H1 (cell line): Measurements from ENCODE around the gene DNAH1. TPM values are rescaled to one million over a fixed set of nuclear protein-coding genes. Genes with fewer than 3 reads are reported as not detected.

Experiments used
- CTCF ChIA-PET: fragments of 300-600 bp; sonication (Branson Sonifier 250); formaldehyde crosslinking; loops from one replicate; lab custom pipeline; 2021; ENCODE audit not compliant: partially characterized antibody; lab: Charles Lee
- POLR2A ChIA-PET: fragments of 300-600 bp; sonication (Branson Sonifier 250); formaldehyde crosslinking; loops from one replicate; lab custom pipeline; 2021; ENCODE audit warnings: inconsistent platforms; ENCODE audit not compliant: partially characterized antibody; lab: Charles Lee
- DNase-seq, 2 experiments: peaks; one replicate each; pipeline versions ENCODE4 v3.0.0 to v3.0.0-alpha.2; 2010 to 2022; ENCODE audit warnings: low spot score in 2 of 2, low read depth in 1 of 2, mixed read lengths in 1 of 2
- FAIRE-seq: peaks from 2 replicates; lab custom pipeline; 2011; peaks lifted over from hg19 to GRCh38; lab: Jason Lieb, UNC
- H2AFZ ChIP-seq: 2 replicates; pipeline ENCODE4 v1.8.1; 2012; ENCODE audit warnings: low read length, inconsistent platforms
- H2AK5ac ChIP-seq: 2 replicates; pipeline ENCODE4 v1.6.1; 2013; ENCODE audit warnings: low read depth, low read length
- H2BK120ac ChIP-seq: replicated peaks from 2 replicates; pipeline ENCODE3; 2013; ENCODE audit warnings: low read depth, low read length, inconsistent platforms
- H2BK12ac ChIP-seq: 2 replicates; pipeline ENCODE4 v1.6.1; 2013; ENCODE audit warnings: low read depth, low read length
- H2BK15ac ChIP-seq: 2 replicates; pipeline ENCODE4 v1.6.1; 2013; ENCODE audit warnings: low read length
- H2BK20ac ChIP-seq: 2 replicates; pipeline ENCODE4 v1.6.1; 2013; ENCODE audit warnings: low read length
- H2BK5ac ChIP-seq: 2 replicates; pipeline ENCODE4 v1.6.1; 2013; ENCODE audit warnings: low read depth, low read length
- H3K14ac ChIP-seq: 2 replicates; pipeline ENCODE4 v1.6.1; 2013; ENCODE audit warnings: inconsistent platforms; ENCODE audit not compliant: insufficient read length
- H3K18ac ChIP-seq: 2 replicates; pipeline ENCODE4 v1.6.1; 2013; ENCODE audit warnings: low read length; ENCODE audit errors: extremely low read depth
- H3K23ac ChIP-seq: 2 replicates; pipeline ENCODE4 v1.6.1; 2013; ENCODE audit warnings: inconsistent platforms; ENCODE audit not compliant: insufficient read length
- H3K23me2 ChIP-seq: 2 replicates; pipeline ENCODE4 v1.6.1; 2013; ENCODE audit warnings: low read depth, low read length
- H3K27ac ChIP-seq: 2 replicates; pipeline ENCODE4 v1.6.1; 2011; ENCODE audit warnings: low read depth, low read length, inconsistent platforms
- H3K27me3 ChIP-seq, 4 experiments: replicated peaks in 1 of 4; 1 replicate in 1 of 4; 2 replicates in 3 of 4; pipeline versions ENCODE4 v1.6.1 to v1.8.1; 2011 to 2013; ENCODE audit warnings: low read length in 3 of 4, mild to moderate bottlenecking in 3 of 4, inconsistent platforms in 2 of 4, mixed read lengths in 2 of 4, moderate library complexity in 1 of 4; ENCODE audit not compliant: control insufficient read depth in 3 of 4, insufficient read depth in 3 of 4; ENCODE audit errors: extremely low read depth in 1 of 4
- H3K36me3 ChIP-seq, 4 experiments: 2 replicates each; pipeline versions ENCODE4 v1.6.1 to v1.8.1; 2011 to 2013; ENCODE audit warnings: mild to moderate bottlenecking in 4 of 4, low read length in 3 of 4, moderate library complexity in 2 of 4, control low read depth in 1 of 4, inconsistent platforms in 1 of 4; ENCODE audit not compliant: insufficient read depth in 4 of 4, control insufficient read depth in 2 of 4
- H3K4ac ChIP-seq: replicated peaks from 2 replicates; pipeline ENCODE3; 2013; ENCODE audit warnings: low read length, low read depth, mixed read lengths, inconsistent platforms; ENCODE audit not compliant: insufficient read length
- H3K4me1 ChIP-seq, 4 experiments: replicated peaks in 1 of 4; 1 replicate in 1 of 4; 2 replicates in 3 of 4; pipeline versions ENCODE4 v1.6.1 to v1.8.1; 2011 to 2013; ENCODE audit warnings: low read length in 3 of 4, inconsistent platforms in 2 of 4, mixed read lengths in 1 of 4; ENCODE audit not compliant: insufficient read depth in 4 of 4, control insufficient read depth in 3 of 4
- H3K4me2 ChIP-seq, 2 experiments: 2 replicates each; pipeline versions ENCODE4 v1.6.1 to v1.8.1; 2011 to 2013; ENCODE audit warnings: low read depth in 2 of 2, low read length in 2 of 2, control low read depth in 1 of 2, inconsistent platforms in 1 of 2, mild to moderate bottlenecking in 1 of 2; ENCODE audit not compliant: insufficient read depth in 1 of 2
- H3K4me3 ChIP-seq, 4 experiments: fragments of 200-600, 300-600 bp in 1 of 4; sonication (generic), shearing (Covaris generic), sonication (Bioruptor Twin) in 1 of 4; 2 replicates each; pipeline versions ENCODE4 v1.5.1 to v1.8.1; 2011 to 2016; ENCODE audit warnings: low read length in 4 of 4, low read depth in 3 of 4, control low read depth in 2 of 4, inconsistent platforms in 2 of 4, mild to moderate bottlenecking in 2 of 4, mixed read lengths in 1 of 4, moderate library complexity in 1 of 4; ENCODE audit not compliant: insufficient read depth in 2 of 4; ENCODE audit errors: extremely low read depth in 1 of 4
- H3K56ac ChIP-seq: replicated peaks from 2 replicates; pipeline ENCODE3; 2013; ENCODE audit warnings: low read depth, mild to moderate bottlenecking, mixed read lengths, low read length, inconsistent platforms; ENCODE audit not compliant: insufficient read length
- H3K79me1 ChIP-seq: 2 replicates; pipeline ENCODE4 v1.6.1; 2013; ENCODE audit warnings: low read depth, low read length, control low read depth
- H3K79me2 ChIP-seq, 2 experiments: 2 replicates each; pipeline versions ENCODE4 v1.6.1 to v1.8.1; 2012 to 2013; ENCODE audit warnings: low read length in 2 of 2, mild to moderate bottlenecking in 2 of 2, inconsistent platforms in 1 of 2; ENCODE audit not compliant: insufficient read depth in 2 of 2, control insufficient read depth in 1 of 2
- H3K9ac ChIP-seq, 4 experiments: replicated peaks in 1 of 4; 1 replicate in 1 of 4; 2 replicates in 3 of 4; pipeline versions ENCODE4 v1.6.1 to v1.8.1; 2011 to 2013; ENCODE audit warnings: low read depth in 3 of 4, low read length in 3 of 4, control low read depth in 2 of 4, mild to moderate bottlenecking in 2 of 4, moderate library complexity in 2 of 4, inconsistent platforms in 1 of 4; ENCODE audit errors: extremely low read depth in 1 of 4
- H3K9me3 ChIP-seq, 2 experiments: 2 replicates each; pipeline versions ENCODE4 v1.6.1 to v1.8.1; 2012 to 2013; ENCODE audit warnings: mild to moderate bottlenecking in 2 of 2, moderate library complexity in 2 of 2, control low read depth in 1 of 2, inconsistent platforms in 1 of 2, low read depth in 1 of 2, low read length in 1 of 2, mixed read lengths in 1 of 2; ENCODE audit not compliant: insufficient read depth in 2 of 2
- H4K20me1 ChIP-seq, 2 experiments: replicated peaks in 1 of 2; 2 replicates each; pipeline versions ENCODE3 to v1.8.1; 2011 to 2013; ENCODE audit warnings: inconsistent platforms in 2 of 2, low read length in 2 of 2, mild to moderate bottlenecking in 1 of 2; ENCODE audit not compliant: insufficient read depth in 2 of 2, control insufficient read depth in 1 of 2
- H4K5ac ChIP-seq: 2 replicates; pipeline ENCODE4 v1.6.1; 2013; ENCODE audit warnings: low read length, low read depth, mixed read lengths, inconsistent platforms; ENCODE audit not compliant: insufficient read length
- H4K8ac ChIP-seq: 2 replicates; pipeline ENCODE4 v1.8.0; 2013; ENCODE audit warnings: mild to moderate bottlenecking, moderate library complexity, low read length, inconsistent platforms; ENCODE audit not compliant: insufficient read depth; ENCODE audit errors: extremely low read depth
- H4K91ac ChIP-seq: replicated peaks from 2 replicates; pipeline ENCODE3; 2013; ENCODE audit warnings: low read length, mixed read lengths, inconsistent platforms; ENCODE audit not compliant: insufficient read length
- ATF3 ChIP-seq: IDR thresholded peaks from 2 replicates; pipeline ENCODE4 v1.6.1; 2011; ENCODE audit warnings: low read depth, mild to moderate bottlenecking, low read length; ENCODE audit not compliant: insufficient read depth
- CTCF ChIP-seq, 3 experiments: IDR thresholded peaks; 1 replicate in 2 of 3; 2 replicates in 1 of 3; pipeline versions ENCODE4 v1.5.1 to v1.6.1; 2011; ENCODE audit warnings: low read length in 3 of 3, mild to moderate bottlenecking in 3 of 3, inconsistent platforms in 2 of 3, low read depth in 1 of 3, moderate library complexity in 1 of 3; ENCODE audit not compliant: insufficient read depth in 1 of 3; ENCODE audit errors: control extremely low read depth in 1 of 3
- KDM4A ChIP-seq: IDR thresholded peaks from one replicate; pipeline ENCODE4 v1.7.1; 2012; ENCODE audit warnings: low read depth, mild to moderate bottlenecking, moderate library complexity, low read length, inconsistent platforms; ENCODE audit not compliant: severe bottlenecking
- NRF1 ChIP-seq: IDR thresholded peaks from 2 replicates; pipeline ENCODE4 v1.6.1; 2011; ENCODE audit warnings: mild to moderate bottlenecking, low read depth, low read length, improper control_type of control experiment
- RBBP5 ChIP-seq: IDR thresholded peaks from 2 replicates; pipeline ENCODE4 v1.7.1; 2012; ENCODE audit warnings: low read depth, mild to moderate bottlenecking, inconsistent platforms, low read length, moderate library complexity, borderline replicate concordance
- SAP30 ChIP-seq: fragments of 300-600 bp; sonication (generic); IDR thresholded peaks from 2 replicates; pipeline ENCODE4 v1.7.1; 2012; ENCODE audit warnings: low read length, moderate library complexity, mild to moderate bottlenecking, inconsistent platforms; ENCODE audit not compliant: insufficient read depth, insufficient replicate concordance
- SP2 ChIP-seq: IDR thresholded peaks from 2 replicates; pipeline ENCODE4 v1.6.1; 2012; ENCODE audit warnings: mild to moderate bottlenecking, low read length, inconsistent platforms
- SUZ12 ChIP-seq: fragments of 200-600 bp; sonication (generic); IDR thresholded peaks from 2 replicates; pipeline ENCODE4 v1.6.1; 2012; ENCODE audit warnings: mild to moderate bottlenecking, inconsistent platforms, low read length, moderate library complexity, mixed read lengths
- TAF1 ChIP-seq: IDR thresholded peaks from 2 replicates; pipeline ENCODE4 v1.6.1; 2011; ENCODE audit warnings: mild to moderate bottlenecking, low read depth, low read length
- TBP ChIP-seq: IDR thresholded peaks from 2 replicates; pipeline ENCODE4 v1.6.1; 2011; ENCODE audit warnings: low read depth, low read length, improper control_type of control experiment
- WGBS, 2 experiments: shearing (Covaris generic) in 1 of 2; methylation state at CpG; one replicate each; pipeline versions ENCODE4 v1.1.6 to v1.1.7; 2013 to 2015; ENCODE audit warnings: low lambda C conversion rate in 2 of 2, mixed read lengths in 2 of 2, inconsistent platforms in 1 of 2, low coverage in 1 of 2, missing lambda C conversion rate in 1 of 2; ENCODE audit not compliant: insufficient replicate concordance in 2 of 2, insufficient coverage in 1 of 2, insufficient read length in 1 of 2; ENCODE audit errors: extremely low coverage in 1 of 2, missing lambda C conversion rate in 1 of 2; 5-methylcytosine and 5-hydroxymethylcytosine counted together
- polyA plus RNA-seq, 7 experiments: library from polyadenylated mRNA; depleted of rRNA in 3 of 7; stranded (reverse) in 5 of 7; unstranded in 2 of 7; fragments of >200 nt in 5 of 7; fragments of 200-250 nt in 2 of 7; gene quantifications; 1 replicate in 5 of 7; 2 replicates in 1 of 7; 4 replicates in 1 of 7; pipeline versions ENCODE4 v1.2.1 to v1.2.3, GENCODE V29; 2011 to 2013; ENCODE audit warnings: missing spikeins in 2 of 7, mixed read lengths in 2 of 7
- total RNA-seq: library from RNA; stranded (reverse); fragmentation: NEBNext Ultra II Directional; extraction: Animal tissue kit (Norgen Biotek cat#: 25700); gene quantifications from 2 replicates; pipeline ENCODE4 v1.2.1, GENCODE V29; 2021

Gene DNAH1
- total and polyA plus RNA-seq, 2 of the 8 experiments (the other 6 are each of a cell fraction or from before 2014, with no cell fraction given): 1.0 to 1.5 TPM

GRCh38 chr3:52402706-52403270, 86.7 kb downstream of the DNAH1 start:
- no peak for DNase-seq
- Histone ChIP-seq H3K56ac (no peak overlapping the region), H2AK5ac (no peak overlapping the region), H3K36me3 (peaks cover 33 to 59% (median 51%) of the 10 kb centered on the region in 4 experiments), H2BK15ac (no peak overlapping the region), H4K5ac (no peak overlapping the region), H3K9ac (no peak overlapping the region), H4K91ac (no peak overlapping the region), H2AFZ (no peak overlapping the region), H3K79me1 (no peaks in the 10 kb centered on the region), H3K4me3 (no peak overlapping the region), H3K27me3 (no peaks in the 10 kb centered on the region), H2BK5ac (no peak overlapping the region), H3K14ac (no peak overlapping the region), H2BK12ac (no peak overlapping the region), H4K20me1 (peaks cover 3 to 17% of the 10 kb centered on the region in 2 experiments), H2BK20ac (no peak overlapping the region), H3K18ac (no peak overlapping the region), H3K4me2 (no peak overlapping the region), H4K8ac (peak overlapping the region; percentile 2; the same call in 1 of the 2 replicates), H3K4me1 (no peaks in the 10 kb centered on the region), H3K23ac (no peak overlapping the region), H3K4ac (no peak overlapping the region), H3K23me2 (no peaks in the 10 kb centered on the region), H3K79me2 (no peaks in the 10 kb centered on the region), H2BK120ac (no peak overlapping the region), H3K9me3 (no peaks in the 10 kb centered on the region), H3K27ac (no peak overlapping the region)
- POLR2A ChIA-PET: interaction anchor here (1.1 to 5.0 kb wide), 3 partner anchors 9 to 18 kb away, joined by 4 to 23 read pairs (median 4); no protein-coding TSS in a partner anchor
- FAIRE-seq: no peak
- CTCF ChIA-PET: interaction anchor here (0.9 to 11.1 kb wide), 3 partner anchors 9 to 44 kb away, joined by 3 to 150 read pairs (median 13); no protein-coding TSS in a partner anchor
- 87% methylated on average over 11 of the region's 11 CpGs; no CpG with 5 or more reads in 1 of the 2 experiments for WGBS, 2 experiments
- TF ChIP-seq SUZ12: no peak
- no peak for TF ChIP-seq TBP
- TF ChIP-seq NRF1: no peak
- TF ChIP-seq SAP30: no peak
- TF ChIP-seq CTCF (IDR thresholded peaks at IDR 0.05; ENCODE audit: control extremely low read depth in 1 of 3, insufficient read depth in 1 of 3, low read depth in 1 of 3, low read length in 3 of 3): no peak
- no peak for TF ChIP-seq SP2
- no peak for TF ChIP-seq ATF3
- no peak for TF ChIP-seq RBBP5
- TF ChIP-seq TAF1: no peak
- TF ChIP-seq KDM4A: no peak
